Body of pancreas (tissue), 4 donors: Measurements from ENCODE around the gene TOGARAM2. TPM values are rescaled to one million over a fixed set of nuclear protein-coding genes. Genes with fewer than 3 reads are reported as not detected.

Experiments used
- ATAC-seq: fragments of 150-250 bp; one replicate; pipeline ENCODE4 v1.9.1; 2016
- DNase-seq, 4 donors: peaks; one replicate each; pipeline ENCODE4 v3.0.0-alpha.2; 2019
- H3K27ac ChIP-seq, 4 donors: fragments of 200-600 bp; sonication (generic); 1 replicate in 3 of 4; 2 replicates in 1 of 4; pipeline versions ENCODE4 v1.5.1 to v1.6.1; 2016 to 2019; ENCODE audit warnings: mild to moderate bottlenecking in 1 of 4, mixed read lengths in 1 of 4, moderate library complexity in 1 of 4
- H3K27me3 ChIP-seq, 2 donors: fragments of 200-600 bp; sonication (generic); one replicate each; pipeline ENCODE4 v1.6.0; 2016; ENCODE audit warnings: mild to moderate bottlenecking in 1 of 2
- H3K36me3 ChIP-seq, 2 donors: fragments of 200-600 bp; sonication (generic); replicated peaks in 1 of 2; 2 replicates each; pipeline ENCODE4 v1.5.1; 2016; ENCODE audit warnings: low read depth in 2 of 2; ENCODE audit not compliant: insufficient read depth in 1 of 2
- H3K4me1 ChIP-seq: fragments of 200-600 bp; sonication (generic); one replicate; pipeline ENCODE4 v1.6.0; 2016
- H3K4me3 ChIP-seq, 2 donors: fragments of 200-600 bp; sonication (generic); 1 replicate in 1 of 2; 2 replicates in 1 of 2; pipeline ENCODE4 v1.5.1; 2016 to 2019
- H3K9me3 ChIP-seq, 3 donors: fragments of 200-600 bp; sonication (generic); 1 replicate in 2 of 3; 2 replicates in 1 of 3; pipeline ENCODE4 v1.5.1; 2016
- CTCF ChIP-seq, 7 experiments: fragments of 450-650 bp in 4 of 7; fragments of 200-600 bp in 3 of 7; sonication (generic) in 3 of 7; IDR thresholded peaks; one replicate each; pipeline ENCODE4 v1.5.1; 2016 to 2019; ENCODE audit warnings: antibody characterized with exemption in 7 of 7
- POLR2A ChIP-seq, 3 donors: fragments of 450-650 bp; IDR thresholded peaks; one replicate each; pipeline ENCODE4 v1.6.1; 2016; ENCODE audit warnings: antibody characterized with exemption in 3 of 3, mild to moderate bottlenecking in 2 of 3
- WGBS, 2 donors: methylation state at CpG; one replicate each; pipeline ENCODE4 v1.1.5; 2017; 5-methylcytosine and 5-hydroxymethylcytosine counted together
- intact Hi-C: fragments of 100-400 bp; cut with DNase I; formaldehyde crosslinking; loops from one replicate; pipeline ENCODE4 v1.15.1; 2023
- total RNA-seq, 2 donors: library from RNA; depleted of rRNA; stranded (reverse); fragments of >200 nt; gene quantifications; one replicate each; pipeline ENCODE4 v1.1.0, GENCODE V29; 2016

TOGARAM2 gene
- total RNA-seq, 2 donors from 2014 or later = 0.26 TPM; not detected in 1

GRCh38 chr2:28981620-28982376 lies 700 bp downstream of the TOGARAM2 start:
- Histone ChIP-seq H3K27me3 (no peaks in the 10 kb centered on the region), H3K9me3 (no peaks in the 10 kb centered on the region), H3K4me3 (no peak overlapping the region), H3K27ac (peak overlapping the region in 1 of 4 donors; percentile 12), H3K36me3 (no peaks in the 10 kb centered on the region), H3K4me1 (peaks cover 2% of the 10 kb centered on the region)
- intact Hi-C loops = no loop called here
- DNase-seq (no peak), ATAC-seq (no peak)
- 76 to 85% methylated on average over 2 to 9 of the region's 11 CpGs for WGBS, 2 donors
- TF ChIP-seq CTCF (IDR thresholded peaks at IDR 0.05) (no peak), POLR2A (IDR thresholded peaks at IDR 0.05) (no peak)

- H3K27me3 ChIP-seq = no peaks in the 10 kb centered on the region
- no peaks in the 10 kb centered on the region for H3K36me3 ChIP-seq
- H3K4me3 ChIP-seq = no peak overlapping the region
- intact Hi-C loops = no loop called here
- WGBS, 2 donors = 87 to 90% methylated on average over 2 to 8 of the region's 8 CpGs
- no peak for DNase-seq
- no peaks in the 10 kb centered on the region for H3K4me1 ChIP-seq
- TF ChIP-seq CTCF (IDR thresholded peaks at IDR 0.05) (no peak), POLR2A (IDR thresholded peaks at IDR 0.05) (no peak)
- no peak for ATAC-seq
- H3K27ac ChIP-seq = no peak overlapping the region
- H3K9me3 ChIP-seq = no peaks in the 10 kb centered on the region
Observed at GRCh38 chr2:28982381-28982950, 1.4 kb downstream of the TOGARAM2 start.

GRCh38 chr2:28986429-28986828 lies 5.3 kb downstream of the TOGARAM2 start:
- 36 to 41% methylated on average over 2 to 4 of the region's 4 CpGs for WGBS, 2 donors
- no peak overlapping the region for H3K4me3 ChIP-seq

GRCh38 chr2:28989973-28990372 lies 8.9 kb downstream of the TOGARAM2 start:
- H3K4me1 ChIP-seq = no peaks in the 10 kb centered on the region
- no peak overlapping the region for H3K27ac ChIP-seq
- WGBS, 2 donors = 75 to 83% methylated on average over 5 of the region's 5 CpGs
- no peak overlapping the region for H3K4me3 ChIP-seq
- intact Hi-C loops = no loop called here
- no peaks in the 10 kb centered on the region for H3K9me3 ChIP-seq
- no peaks in the 10 kb centered on the region for H3K36me3 ChIP-seq
- TF ChIP-seq POLR2A (IDR thresholded peaks at IDR 0.05) (no peak), CTCF (IDR thresholded peaks at IDR 0.05) (no peak)
- H3K27me3 ChIP-seq = no peaks in the 10 kb centered on the region
- DNase-seq (no peak), ATAC-seq (no peak)

More at GRCh38 chr2:28986429-28986828, 5.3 kb downstream of the TOGARAM2 start:
- no peak for TF ChIP-seq CTCF (IDR thresholded peaks at IDR 0.05)
- TF ChIP-seq POLR2A (IDR thresholded peaks at IDR 0.05) = no peak
- intact Hi-C loops = no loop called here
- ATAC-seq = no peak
- DNase-seq = no peak
- H3K27me3 ChIP-seq = no peaks in the 10 kb centered on the region
- H3K4me1 ChIP-seq = no peaks in the 10 kb centered on the region
- no peak overlapping the region for H3K27ac ChIP-seq
- H3K36me3 ChIP-seq = no peaks in the 10 kb centered on the region
- H3K9me3 ChIP-seq = no peaks in the 10 kb centered on the region
